Ecto neural progenitor cell (in vitro differentiated cells): Measurements from ENCODE around the gene FAM83E.
"Not testable (repeated sequence)": the region's sequence is repeated elsewhere in the genome, so short reads cannot be mapped to it uniquely, and the experiment has no call there.

Experiments used
- DNase-seq: peaks from one replicate; pipeline ENCODE4 v3.0.0-alpha.2; 2018; ENCODE audit warnings: low spot score

FAM83E gene

DNA sequence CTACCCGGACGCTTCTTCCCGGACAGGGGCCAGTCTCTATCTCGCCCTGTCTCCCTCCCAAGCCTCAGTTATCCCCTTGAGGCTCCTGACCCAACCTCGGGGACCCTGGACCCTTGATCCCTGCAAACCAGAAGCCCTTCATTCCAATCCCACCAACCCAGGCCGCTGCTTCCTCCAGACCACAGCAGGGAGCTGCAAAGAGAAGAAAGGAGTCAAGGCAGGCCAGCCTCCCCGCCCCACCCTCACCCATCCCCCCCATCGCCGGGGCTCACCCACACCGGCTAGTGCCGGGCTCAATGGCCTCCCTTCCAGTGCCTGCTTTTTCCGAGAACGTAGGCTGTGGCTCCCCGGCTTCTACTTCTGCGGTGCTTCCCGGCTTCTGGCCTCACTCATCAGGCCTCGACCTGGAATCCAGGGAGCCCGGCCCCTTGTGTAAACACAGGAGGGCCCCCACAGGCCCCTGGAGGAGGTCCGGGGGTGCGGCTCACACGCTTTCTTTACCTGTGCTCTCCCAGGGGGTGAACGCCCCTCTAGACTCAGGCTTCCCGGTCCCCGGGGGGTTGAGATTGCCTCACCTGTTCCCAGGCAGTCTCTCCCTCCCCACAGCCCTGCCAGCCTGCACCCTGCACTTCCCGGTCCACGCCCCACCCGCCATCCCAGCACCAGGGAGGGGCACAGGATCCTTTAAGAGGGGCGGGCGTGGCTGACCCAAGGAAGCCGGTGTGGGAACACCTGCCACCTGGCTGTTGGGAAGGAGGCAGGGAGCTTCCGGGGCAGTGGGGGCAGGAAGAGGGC, at the start of gene FAM83E:
Gene FAM83E (minus strand): TSS at position 641 of the 795 bp plus-strand sequence. CDS start 1,704 bp downstream, outside the sequence.
- DNase-seq, result peak; percentile 63

GRCh38 chr19:48664476-48664875, 49.6 kb upstream of the FAM83E start:
- no peak for DNase-seq

- no peak for DNase-seq
Observed at GRCh38 chr19:48663667-48664066, 48.8 kb upstream of the FAM83E start.

DNA sequence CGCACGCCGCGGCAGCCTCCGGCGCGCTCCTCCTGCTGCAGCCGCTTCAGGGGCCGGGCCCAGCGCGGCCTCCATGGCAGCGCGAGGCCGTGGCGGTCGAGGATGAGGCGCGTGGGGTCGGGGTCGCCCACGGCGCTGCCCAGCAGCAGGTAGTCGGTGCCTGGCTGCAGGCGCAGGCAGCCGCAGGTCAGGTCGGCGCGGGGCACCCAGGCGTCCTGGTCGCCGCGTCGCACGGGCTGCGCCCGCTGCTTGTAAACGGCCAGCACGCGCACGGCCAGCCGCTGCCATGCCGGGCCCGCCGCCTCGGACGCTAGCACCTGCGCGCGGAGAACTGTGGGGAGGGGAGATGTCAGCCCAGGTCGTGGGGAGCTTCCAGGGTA, 46.8 kb upstream of the FAM83E start:
- no peak for DNase-seq

- no peak for DNase-seq
Observed at GRCh38 chr19:48660852-48661710, 46.2 kb upstream of the FAM83E start.

DNA sequence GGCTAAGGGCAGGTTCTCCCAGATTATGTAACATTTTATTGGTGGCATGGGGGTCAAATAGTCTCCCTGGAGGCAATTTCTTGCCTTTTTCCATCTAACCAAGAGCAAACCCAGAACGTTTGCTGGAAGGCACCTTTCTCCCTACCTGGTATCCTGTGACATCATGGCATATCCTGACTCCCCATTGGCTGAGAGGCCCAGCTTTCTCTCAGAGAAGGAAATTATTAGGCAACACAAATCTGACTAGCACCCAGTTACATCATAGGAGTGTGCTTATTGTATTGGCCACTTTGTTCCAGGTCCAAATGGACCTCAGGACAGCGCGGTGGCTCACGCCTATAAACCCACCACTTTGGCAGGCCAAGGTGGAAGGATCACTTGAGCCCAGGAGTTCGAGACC, 44.9 kb upstream of the FAM83E start:
- DNase-seq, result no peak

- DNase-seq, result no peak
Observed at GRCh38 chr19:48658483-48658882, 43.6 kb upstream of the FAM83E start.

DNA sequence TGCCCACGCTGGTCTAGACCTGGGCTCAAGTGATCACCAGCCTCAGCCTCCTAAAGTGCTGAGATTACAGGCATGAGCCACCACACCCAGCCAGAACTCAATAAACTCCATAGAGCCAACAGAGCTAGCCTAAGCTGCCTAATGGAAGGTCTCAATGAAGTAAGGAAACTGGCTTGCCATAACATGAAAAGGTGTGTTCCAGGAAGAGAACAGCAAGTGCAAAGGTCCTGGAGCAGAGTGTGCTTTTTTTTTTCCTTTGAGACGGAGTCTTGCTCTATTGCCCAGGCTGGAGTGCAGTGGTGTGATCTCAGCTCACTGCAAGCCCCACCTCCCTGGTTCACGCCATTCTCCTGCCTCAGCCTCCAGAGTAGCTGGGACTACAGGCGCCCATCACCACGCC, 43.0 kb upstream of the FAM83E start:
- DNase-seq, result not testable (repeated sequence)

- DNase-seq, result no peak
Observed at GRCh38 chr19:48656840-48657474, 42.1 kb upstream of the FAM83E start.

DNA sequence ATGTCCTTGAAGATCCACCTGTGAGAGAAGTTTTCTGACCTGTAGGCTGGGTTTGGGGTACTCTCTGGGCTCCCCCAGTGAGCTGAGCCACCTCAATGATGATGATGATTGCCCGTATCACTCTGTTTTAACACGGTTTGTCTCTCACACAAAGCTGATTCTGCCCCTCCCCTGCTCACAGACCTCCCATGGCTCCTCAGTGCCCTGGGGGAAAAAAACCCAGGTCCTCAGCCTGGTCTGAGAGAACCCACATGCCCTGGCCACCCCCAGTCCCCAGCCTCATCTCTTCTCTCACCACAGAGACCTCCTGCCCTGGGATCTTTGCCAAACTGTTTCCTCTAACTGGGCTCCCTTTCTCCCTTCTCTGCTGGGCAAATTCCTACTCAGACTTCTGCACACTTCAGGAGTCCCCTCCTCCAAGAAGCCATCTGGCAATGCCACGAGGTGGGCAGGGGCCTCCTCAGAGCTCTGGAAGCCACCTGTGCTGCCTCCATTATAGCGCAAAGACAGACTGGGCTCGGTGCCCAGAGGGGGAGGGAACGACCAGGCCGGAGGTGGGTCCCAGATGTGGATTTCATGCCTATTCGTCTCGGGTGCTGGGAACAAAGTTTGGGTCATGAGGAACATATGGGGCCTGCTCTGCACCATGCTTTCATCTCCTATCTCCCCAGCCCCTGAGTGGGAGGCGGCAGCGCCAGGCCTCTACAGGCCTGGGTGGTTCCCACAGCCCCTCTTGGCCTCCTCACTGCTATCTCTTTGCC, 39.6 kb upstream of the FAM83E start:
- DNase-seq, result no peak

- no peak for DNase-seq
Observed at GRCh38 chr19:48651683-48652048, 36.8 kb upstream of the FAM83E start.

- DNase-seq, result no peak
Observed at GRCh38 chr19:48650974-48651682, 36.3 kb upstream of the FAM83E start.

DNA sequence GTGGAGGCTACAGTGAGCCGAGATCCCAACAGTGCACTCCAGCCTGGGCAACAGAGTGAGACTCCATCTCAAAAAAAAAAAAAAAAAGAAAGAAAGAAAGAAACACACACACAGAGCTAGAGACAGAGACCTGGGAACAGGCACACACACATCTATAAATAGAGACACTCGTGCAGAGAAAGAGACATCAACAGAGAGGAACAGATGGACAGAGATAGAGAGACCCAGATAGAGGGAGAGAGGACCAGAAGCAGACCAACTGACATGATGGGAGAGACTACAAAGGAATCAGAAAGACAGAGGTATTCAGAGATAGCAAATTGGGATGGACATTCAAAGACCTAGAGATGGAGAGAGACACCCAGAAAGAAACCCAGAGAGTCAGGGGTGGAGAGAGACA, 33.3 kb upstream of the FAM83E start:
- DNase-seq, result no peak

GRCh38 chr19:48646722-48647216, 31.9 kb upstream of the FAM83E start:
- no peak for DNase-seq

- peak; percentile 95 for DNase-seq
Observed at GRCh38 chr19:48646001-48646721, 31.3 kb upstream of the FAM83E start, which contains the start of gene CA11. CA11 (minus strand) TSS chr19:48646187; CDS start chr19:48645632, 555 bp downstream.

DNA sequence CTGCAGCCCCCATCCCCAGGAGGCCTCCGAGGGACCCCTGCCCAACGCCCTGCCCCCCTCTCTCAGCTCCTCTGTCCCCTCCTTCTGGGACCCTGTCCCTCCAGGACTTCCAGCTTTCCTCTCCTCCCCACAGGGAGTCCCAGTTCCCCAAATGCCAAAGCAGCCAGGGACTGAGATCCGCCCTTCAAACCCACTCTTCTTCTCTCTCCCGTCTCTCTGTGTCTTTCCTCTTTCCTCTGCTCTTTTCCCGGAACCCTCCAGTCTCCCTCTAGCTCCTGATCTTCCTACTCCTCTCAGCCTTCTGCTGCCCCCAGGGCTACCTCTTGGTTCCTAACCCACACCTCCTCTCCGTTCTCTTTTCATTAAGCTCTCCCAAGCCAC, 30.7 kb upstream of the FAM83E start:
- DNase-seq, result no peak

GRCh38 chr19:48644839-48645619, 30.2 kb upstream of the FAM83E start:
- peak; percentile 80 for DNase-seq

DNA sequence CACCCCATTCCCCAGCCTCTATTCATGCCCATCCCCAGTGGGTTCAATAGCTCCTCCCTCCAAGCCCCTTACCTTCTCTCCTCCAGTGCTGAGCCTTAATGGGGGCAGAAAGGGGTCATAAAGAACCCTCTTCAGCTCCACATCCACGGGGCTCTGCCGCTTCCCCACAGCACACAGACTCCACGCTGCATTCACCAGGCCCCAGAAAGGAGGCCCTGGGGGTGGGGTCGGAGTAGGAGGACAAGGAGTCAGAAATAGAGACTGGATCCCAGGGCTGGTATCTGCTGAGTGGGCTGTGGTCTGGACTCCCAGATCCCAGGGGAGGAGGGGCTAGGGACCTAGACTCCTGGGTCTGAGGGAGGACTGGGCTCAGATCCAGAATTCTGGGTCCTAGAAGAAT, 29.5 kb upstream of the FAM83E start:
- no peak for DNase-seq

GRCh38 chr19:48642862-48643261, 28.0 kb upstream of the FAM83E start:
- no peak for DNase-seq

DNA sequence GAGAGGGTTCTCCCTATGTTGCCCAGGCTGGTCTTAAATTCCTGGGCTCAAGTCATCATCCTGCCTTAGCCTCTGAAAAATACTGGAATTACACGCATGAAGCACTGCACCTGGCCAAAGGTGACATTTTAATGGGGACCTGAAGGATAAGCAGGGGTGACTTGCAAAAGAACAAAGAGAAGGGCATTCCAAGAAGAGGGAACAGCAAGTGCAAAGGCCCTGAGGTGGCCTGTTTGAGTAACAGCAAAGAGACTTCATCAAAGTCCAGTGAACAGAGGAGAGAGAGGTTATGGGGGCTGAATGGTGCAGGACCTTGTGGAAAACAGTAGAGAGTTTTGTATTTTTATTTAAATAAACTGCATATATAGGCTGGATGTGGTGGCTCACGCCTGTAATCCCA, 27.0 kb upstream of the FAM83E start:
- DNase-seq, result no peak
